COLO829 (cell line): ENCODE data around the gene CTSS.

Experiments
- DNase-seq: peaks from one replicate; pipeline ENCODE4 v3.0.0; 2012; ENCODE audit warnings: low spot score

CTSS gene

GRCh38 chr1:150696995-150697927, 68.3 kb downstream of the CTSS start, which contains the start of gene GOLPH3L:
Gene GOLPH3L, minus strand, starts transcription at chr1:150697154. Its CDS starts 2,316 bp downstream, at chr1:150694838.
- peak; percentile 95 for DNase-seq

- no peak for DNase-seq
Measured at GRCh38 chr1:150696590-150696989, 69.0 kb downstream of the CTSS start.

- no peak for DNase-seq
Measured at GRCh38 chr1:150696162-150696561, 69.4 kb downstream of the CTSS start.

- no peak for DNase-seq
Measured at GRCh38 chr1:150695561-150695960, 70.0 kb downstream of the CTSS start.

GRCh38 chr1:150692720-150693119, 72.9 kb downstream of the CTSS start:
- peak; percentile 36 for DNase-seq

GRCh38 chr1:150688763-150689162, 76.8 kb downstream of the CTSS start:
- peak; percentile 63 for DNase-seq

- DNase-seq: no peak
Measured at GRCh38 chr1:150686275-150686674, 79.3 kb downstream of the CTSS start.

GRCh38 chr1:150683914-150684313, 81.7 kb downstream of the CTSS start:
- no peak for DNase-seq
